Midbrain (tissue), 1 donor: Measurements from ENCODE around the gene PHF21B.
"Not testable (repeated sequence)": the region's sequence is repeated elsewhere in the genome, so short reads cannot be mapped to it uniquely, and the experiment has no call there.

ENCODE experiments used
- DNase-seq: peaks from one replicate; lab custom pipeline; 2025; lab: John Stamatoyannopoulos, UW

Gene PHF21B

GRCh38 chr22:44935724-44936123 lies 74.1 kb downstream of the PHF21B start:
- DNase-seq = peak; percentile 51

DNA sequence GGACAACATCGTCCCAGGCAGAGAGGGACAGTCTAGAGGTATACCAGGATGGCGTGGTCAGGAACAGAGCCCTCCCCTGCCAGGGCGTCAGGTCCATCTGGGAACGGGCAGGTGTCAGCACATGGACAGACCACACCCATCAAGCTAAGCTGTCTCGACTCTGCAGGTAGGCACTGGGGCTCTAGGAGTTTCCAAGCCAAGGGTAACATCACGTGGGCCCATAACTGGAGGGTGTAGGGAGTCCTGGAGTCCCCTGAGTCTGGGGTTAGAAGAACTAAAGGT lies 75.4 kb downstream of the PHF21B start:
- DNase-seq = no peak

- no peak for DNase-seq
Observed at GRCh38 chr22:44933666-44934453, 75.9 kb downstream of the PHF21B start.

- DNase-seq = no peak
Observed at GRCh38 chr22:44932493-44932892, 77.3 kb downstream of the PHF21B start.

DNA sequence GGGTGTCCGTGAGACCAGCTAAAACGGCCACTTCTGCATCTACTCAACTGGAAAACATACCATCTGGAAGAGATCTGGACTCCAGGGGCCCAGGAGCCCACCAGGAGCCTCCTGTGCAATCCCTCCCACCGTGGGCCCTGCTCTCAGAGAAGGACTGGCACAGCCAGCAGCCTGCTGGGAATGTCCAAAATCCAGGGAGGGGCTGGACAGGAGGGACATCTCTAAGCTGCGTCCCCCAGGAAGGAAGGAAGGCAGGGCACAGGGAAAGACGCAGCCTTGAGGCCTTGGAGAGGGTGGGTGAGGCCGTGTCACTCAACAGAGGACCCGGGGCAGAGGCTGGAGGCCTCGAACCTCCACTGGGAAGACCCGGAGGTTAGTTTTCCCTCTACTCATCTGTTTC lies 78.0 kb downstream of the PHF21B start:
- DNase-seq = no peak

DNA sequence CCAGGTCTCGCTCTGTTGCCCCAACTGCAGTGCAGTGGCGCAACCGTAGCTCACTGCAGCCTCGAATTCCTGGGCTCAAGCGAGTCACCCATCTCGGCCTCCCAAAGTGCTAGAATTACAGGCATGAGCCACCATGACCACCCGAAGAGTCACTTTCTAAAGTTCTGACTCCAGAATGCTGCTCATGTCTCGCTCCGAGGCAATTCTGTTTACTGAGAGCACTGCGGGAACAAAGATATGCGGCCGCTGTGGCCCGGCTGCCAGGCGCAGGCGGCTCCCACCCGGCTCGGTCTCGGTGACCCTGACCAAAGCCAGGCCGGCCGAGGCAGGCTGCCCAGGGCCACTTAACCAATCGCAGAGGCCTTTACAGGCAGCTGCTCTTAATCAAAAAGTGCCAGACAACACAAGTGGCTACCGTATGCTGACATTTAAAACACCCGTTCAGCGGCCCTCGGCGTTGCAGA lies 78.7 kb downstream of the PHF21B start:
- peak; percentile 63 for DNase-seq

GRCh38 chr22:44930711-44931035 lies 79.1 kb downstream of the PHF21B start:
- DNase-seq = no peak

DNA sequence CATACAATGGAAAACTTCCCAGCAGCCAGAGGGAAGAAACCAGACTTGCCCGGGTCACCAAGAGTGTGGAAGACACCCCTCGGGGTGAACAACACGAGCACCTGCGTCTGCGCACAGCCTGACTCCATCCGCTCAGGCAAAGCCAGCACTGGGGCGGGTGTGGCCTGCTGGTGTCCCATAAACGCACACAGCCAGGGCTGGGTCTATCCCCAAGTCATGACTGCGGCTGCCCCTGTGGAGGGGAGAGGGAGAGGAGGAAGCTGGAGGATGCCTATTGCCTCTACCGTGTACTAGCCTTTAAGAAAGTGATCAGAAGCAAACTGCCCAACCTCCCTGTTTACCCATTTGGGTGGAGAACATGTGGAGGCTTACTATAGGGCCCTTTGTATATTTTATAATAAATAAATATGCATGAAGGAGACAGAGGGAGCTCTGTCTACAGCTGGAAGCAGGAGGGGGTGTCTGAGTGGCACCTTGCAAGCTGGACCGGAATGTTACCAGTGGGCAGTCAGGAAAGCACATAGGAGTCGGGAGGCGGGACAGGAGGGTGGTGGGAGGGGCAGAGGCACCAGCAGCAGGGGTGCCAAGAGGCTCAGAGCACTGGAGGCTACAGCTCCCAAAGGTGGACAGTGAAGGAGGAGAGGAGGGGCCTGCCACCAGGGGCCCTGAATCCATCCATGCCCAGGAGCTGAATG lies 79.6 kb downstream of the PHF21B start:
- no peak for DNase-seq

DNA sequence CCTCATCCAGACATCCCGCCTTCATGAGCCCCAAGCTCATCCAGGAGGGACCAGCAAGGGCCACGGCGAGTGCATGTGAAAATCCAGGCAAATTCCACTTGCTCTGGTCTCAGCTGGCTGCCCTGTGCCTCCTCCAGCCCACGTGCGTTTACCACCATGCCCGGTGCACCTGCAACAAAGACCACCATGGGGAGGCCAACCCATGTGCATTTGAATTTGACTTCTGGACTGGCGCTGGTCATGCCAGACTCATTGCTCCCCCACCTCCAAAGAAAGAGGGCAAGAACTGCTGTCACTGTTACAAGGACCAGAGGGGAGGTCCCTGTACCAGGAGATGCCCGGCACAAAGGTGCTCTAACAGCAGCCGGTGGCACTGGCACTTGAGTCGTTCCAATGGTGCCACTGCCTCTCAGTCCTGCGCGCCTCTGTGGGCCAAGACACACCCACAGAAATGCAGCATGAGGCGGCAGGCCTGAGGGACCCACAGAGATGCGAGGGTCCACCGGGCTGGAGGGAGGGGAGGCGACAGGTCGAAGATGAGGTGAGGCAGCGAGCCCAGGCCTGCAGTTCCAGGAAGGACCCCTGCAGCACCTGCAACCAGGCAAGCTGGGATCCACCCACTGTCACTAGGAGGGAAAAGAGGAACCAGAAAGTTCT lies 80.3 kb downstream of the PHF21B start:
- DNase-seq = no peak

- no peak for DNase-seq
Observed at GRCh38 chr22:44928711-44929358, 81.0 kb downstream of the PHF21B start.

DNA sequence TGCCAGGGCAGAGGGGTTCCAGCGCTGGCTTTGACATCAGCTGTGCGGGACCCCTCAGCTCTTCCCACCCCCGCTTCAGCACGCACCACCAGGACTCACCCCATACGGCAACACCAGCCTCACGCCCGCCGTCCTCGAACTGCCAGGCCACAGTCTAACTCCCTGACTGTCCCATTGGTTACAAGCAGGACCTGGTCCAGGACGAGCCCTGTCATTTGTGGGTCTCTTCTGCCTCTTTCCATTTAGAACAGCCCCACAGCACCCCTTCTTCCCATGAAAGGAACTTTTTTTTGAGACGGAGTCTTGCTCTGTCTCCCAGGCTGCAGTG lies 81.7 kb downstream of the PHF21B start:
- no peak for DNase-seq

DNA sequence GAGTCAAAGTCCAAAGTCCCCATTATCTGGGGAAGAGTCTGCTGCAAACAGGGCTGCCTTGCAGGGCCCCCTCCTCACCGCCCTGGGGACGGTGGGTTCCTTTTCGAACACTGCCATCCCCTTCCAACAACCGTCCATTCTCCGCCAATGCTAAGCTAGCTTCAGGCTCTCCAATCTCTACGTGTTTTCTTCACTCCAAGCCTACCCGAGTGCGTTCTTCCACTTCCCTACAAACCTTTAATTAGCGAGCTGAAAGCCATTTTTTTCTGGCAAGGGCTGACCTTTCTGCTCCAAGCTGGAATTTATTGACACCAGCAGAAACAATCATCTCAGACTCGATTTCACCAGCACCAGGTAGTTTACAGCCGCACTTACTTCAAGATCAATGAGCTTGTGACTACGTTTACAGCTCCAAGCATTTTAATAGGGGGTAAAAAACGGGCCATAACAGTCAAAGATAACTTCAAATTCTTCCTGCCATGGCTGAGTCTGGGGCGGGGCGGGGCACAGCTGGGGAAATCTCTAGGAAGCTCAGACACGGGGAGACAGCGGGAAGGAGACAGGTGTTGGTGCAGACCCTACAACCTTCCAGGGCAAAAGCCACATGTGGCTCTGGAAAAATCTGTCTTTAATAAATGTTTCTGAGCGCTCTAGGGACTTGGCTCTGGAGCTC lies 82.2 kb downstream of the PHF21B start:
- DNase-seq = no peak

DNA sequence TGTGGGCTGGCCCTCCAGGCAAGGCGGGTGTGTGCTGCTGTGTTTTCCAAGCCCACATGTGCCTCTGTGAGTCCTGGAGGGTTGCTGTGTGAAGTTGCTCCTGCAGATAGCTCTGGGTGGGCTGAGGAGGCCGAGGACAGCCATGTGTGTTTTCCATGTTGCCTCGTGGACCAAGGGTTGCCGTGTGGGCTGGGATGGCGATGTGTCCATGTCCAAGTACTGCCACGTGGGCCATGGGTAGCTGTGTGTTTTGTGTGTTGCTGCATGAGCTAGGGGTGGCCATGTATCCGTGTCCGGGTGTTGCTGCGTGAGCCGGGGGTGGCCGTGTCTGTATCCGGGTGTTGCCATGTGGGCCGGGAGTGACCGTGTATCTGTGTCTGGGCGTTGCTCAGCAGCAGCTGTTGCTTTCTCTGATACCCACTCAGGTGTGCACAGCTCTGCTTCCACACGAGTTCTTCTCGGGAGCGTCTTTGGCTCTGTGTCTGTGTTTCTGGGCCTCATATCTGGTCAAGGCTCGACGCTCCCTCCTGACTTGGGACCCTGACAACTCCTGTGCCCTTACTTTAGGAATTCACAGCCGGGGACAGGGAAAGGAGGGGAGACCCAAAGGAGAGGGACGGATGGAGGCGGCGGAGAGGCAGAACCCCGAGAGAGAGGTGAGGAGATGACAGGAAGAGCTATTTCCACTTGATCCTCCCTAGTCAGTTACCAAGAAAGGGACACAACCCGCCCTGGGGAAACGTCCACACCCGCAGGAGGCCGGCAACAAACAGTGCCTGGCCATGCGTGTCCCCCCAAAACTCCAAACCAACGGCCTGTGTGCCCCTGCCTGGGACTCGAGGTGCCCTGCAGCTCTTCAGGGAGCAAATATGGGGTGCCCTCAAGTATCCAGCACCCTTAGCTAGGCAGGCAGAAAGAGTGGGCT lies 83.1 kb downstream of the PHF21B start:
- DNase-seq = no peak

DNA sequence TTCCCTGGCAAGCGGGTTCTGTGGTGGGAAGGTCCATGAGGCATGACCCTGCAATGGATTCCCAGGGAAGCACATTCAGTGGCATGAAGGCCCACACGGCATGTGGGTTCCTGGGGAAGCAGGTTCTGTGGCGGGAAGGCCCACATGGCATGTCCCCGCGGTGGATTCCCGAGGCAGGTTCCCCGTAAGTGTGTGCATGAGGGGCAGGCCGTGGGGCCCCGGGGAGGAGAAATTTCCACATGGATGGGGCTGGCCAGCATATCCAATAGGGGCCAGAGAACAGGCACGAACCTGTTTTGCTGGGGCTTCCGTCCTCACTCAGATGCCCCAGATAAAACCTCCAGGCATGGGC lies 83.7 kb downstream of the PHF21B start:
- DNase-seq = no peak

DNA sequence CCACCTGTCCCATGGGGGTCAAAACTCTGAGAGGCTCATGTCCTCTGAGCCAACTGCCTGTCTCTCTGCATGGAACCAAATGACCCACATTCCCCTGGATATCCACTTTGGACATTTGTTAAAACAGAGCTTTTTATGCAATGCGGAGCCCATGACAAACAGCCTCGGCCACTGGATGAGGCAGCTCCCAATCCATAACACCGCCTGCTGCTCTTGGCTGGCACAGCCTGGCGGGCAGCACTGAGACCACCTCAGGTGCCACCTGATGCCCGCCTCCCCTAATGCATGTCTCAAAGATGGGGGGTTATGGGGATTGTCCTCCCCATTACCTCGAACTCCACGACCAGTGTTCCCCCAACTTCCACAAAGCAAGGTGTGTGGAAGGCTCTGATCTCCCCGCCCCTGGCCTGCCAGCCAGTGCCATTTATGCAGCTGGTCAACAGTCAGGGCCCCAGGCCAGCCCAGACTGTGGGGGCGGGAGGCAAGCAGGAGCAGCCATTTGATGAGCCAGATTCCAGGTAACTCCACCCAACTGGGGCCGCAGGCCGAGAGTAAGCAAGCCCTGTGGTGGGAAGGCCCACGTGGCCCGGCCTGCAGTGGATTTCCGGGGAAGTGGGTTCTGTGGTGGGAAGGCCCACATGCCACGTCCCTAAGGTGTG lies 84.2 kb downstream of the PHF21B start:
- DNase-seq = no peak

GRCh38 chr22:44924710-44925109 lies 85.1 kb downstream of the PHF21B start:
- no peak for DNase-seq

DNA sequence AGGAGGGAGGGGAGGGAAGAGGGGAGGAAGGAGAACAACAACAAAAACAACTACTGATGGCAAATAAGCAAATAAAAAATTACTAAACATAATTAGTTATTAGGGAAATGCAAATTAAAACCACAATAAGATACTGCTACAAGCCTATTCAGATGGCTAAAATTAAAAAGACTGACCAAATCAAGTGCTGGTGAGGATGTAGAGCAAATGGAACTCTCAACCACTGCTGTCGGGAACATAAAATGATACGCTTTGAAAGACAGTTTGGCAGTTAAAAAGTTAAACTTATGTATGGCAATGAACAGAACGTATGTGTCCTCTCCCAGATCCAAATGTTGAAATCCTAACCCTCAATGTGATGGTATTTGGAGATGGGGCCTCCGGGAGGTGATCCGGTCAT lies 85.7 kb downstream of the PHF21B start:
- no peak for DNase-seq

DNA sequence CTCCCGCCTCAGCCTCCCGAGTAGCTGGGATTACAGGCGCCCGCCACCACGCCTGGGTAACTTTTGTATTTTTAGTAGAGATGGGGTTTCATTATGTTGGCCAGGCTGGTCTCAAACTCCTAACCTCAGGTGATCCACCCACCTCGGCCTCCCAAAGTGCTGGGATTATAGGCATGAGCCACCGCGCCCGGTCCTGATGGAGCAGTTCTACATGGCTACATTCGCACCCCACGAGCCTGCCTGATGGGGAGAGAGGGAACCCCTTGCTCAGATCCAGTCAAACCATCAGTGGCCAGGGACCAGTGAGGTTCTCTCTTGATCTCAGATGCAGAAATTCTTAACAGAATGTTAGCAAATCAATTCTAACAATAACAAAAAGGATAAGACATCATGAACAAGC lies 88.0 kb downstream of the PHF21B start:
- not testable (repeated sequence) for DNase-seq

GRCh38 chr22:44920183-44920582 lies 89.6 kb downstream of the PHF21B start:
- DNase-seq = no peak

DNA sequence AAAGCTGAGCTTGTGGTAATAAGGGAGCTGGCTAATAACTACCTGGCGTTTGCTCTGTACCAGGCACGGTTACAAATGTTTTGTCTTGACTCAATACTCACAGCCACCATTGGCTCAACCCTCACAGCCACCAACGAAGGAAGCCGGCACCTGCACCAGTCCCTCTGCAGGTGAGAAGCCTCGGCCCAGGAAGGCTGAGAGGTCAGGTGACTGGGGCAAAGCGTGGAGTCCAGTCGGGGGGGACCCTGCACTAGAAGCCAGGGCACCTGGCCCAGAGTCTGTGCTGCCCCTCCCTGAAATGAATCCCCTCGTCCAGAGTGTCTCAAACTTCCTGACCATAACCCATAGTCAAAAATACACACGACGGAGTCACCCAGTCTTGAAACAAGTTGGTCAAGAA lies 90.1 kb downstream of the PHF21B start:
- DNase-seq = no peak

DNA sequence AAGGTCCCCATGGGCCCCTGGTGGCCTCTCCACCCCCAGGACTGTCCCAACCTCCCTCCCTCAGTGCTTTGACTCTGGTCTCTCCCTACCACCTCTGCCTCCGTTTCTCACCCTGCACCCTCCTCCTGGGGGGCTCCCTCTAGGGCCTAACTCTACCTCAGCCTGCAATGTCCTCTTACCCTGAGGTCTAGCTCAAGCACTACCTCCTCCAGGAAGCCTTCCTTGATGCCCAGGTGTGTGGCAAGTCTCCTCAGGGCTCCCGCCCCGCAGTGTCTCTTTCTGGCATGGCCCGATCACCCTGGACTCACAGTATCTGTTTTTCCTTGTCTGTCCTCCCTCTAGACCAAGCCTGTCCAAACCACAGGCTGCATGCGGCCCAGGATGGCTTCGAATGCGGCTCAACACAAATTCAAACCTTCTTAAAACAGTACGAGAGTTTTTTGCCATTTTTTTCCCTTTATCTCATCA lies 90.8 kb downstream of the PHF21B start:
- DNase-seq = no peak
